NB4 (cell line): ENCODE measurements around the gene TBRG4.

Source experiments
- CTCF ChIP-seq: IDR thresholded peaks from one replicate; pipeline ENCODE4 v1.5.1; 2012; ENCODE audit warnings: low read depth, low read length
- MAX ChIP-seq: IDR thresholded peaks from 2 replicates; pipeline ENCODE4 v1.6.1; 2011; ENCODE audit warnings: low read depth, low read length
- MYC ChIP-seq: IDR thresholded peaks from 2 replicates; pipeline ENCODE4 v1.6.1; 2011; ENCODE audit warnings: low read depth, low read length
- POLR2A ChIP-seq: IDR thresholded peaks from 2 replicates; pipeline ENCODE4 v1.6.1; 2011; ENCODE audit warnings: mild to moderate bottlenecking; ENCODE audit not compliant: insufficient read length; ENCODE audit errors: extremely low read depth

- no peak for TF ChIP-seq POLR2A
- no peak for TF ChIP-seq CTCF
- no peak for TF ChIP-seq MAX
- TF ChIP-seq MYC = no peak
These were observed 27.2 kb downstream of the TBRG4 start for GRCh38 chr7:45084336-45084735.
